DMS 273 treated with DMSO at 0.1 percent for 48 hours (cell line): ENCODE data around the gene CAB39.
"Not testable (repeated sequence)": the region's sequence is repeated elsewhere in the genome, so short reads cannot be mapped to it uniquely, and the experiment has no call there.

ENCODE experiments used
- DNase-seq: peaks from one replicate; lab custom pipeline; 2025; lab: John Stamatoyannopoulos, UW

Gene CAB39

DNA sequence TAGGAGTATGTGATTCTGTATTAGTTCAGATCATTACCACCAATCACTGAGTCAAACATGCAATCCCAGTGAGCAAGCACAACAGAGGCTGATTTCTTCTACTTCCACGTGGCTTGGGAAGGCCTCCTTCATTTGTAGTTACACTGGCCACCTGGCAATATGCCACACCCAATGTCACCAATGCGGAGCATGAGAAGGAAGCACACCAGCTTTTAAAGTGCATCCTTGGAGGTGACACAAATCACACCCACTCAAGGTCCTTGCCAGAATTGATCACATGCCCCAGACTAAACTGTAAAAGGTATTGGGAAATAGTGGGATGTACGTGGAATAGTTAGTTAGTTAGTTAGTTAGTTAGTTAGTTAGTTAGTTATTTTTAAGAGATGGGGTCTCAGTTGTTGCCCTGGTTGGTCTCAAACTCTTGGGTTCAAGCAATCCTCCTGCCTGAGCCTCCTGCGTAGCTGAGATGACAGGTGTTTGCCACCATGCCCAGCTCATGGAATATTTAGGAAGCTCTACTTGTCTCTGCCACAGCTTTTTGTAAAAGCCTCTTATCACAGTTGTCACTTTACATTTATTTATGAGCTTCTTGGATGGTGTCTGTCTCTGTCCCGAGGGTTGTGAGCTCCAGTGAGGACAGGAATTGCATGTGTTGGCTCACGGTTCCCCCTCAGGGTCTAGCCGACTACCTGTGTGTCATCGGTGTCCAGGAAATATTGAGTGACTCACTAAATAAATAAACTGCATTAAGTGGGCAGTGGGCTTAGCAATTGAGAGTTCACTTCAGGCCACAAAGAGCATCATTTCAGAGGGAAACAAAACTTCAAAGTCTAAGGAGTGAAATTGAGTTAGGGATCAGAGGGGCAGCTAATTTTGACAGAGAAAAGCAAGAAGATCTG is 28.1 kb upstream of the CAB39 start:
- no peak for DNase-seq

DNA sequence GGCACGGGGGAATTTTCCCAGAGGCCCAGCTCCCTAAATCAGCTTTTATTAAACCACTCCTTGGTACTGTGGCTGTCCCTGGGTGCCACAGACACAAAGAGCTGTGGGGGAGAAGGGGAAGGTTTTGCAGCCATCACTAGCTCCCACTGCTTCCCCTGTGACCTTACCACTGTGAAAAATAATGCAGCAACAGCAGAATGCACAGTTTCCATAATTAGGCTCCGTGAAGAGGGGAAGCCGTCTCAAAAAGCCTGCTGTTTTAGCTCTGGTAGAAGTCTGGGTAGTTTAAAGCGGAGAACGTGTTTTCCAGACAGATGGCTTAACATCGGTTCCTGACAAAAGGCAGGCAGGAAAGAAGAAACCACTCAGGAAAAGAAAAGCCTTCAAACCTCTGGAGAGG is 27.5 kb upstream of the CAB39 start:
- no peak for DNase-seq

DNA sequence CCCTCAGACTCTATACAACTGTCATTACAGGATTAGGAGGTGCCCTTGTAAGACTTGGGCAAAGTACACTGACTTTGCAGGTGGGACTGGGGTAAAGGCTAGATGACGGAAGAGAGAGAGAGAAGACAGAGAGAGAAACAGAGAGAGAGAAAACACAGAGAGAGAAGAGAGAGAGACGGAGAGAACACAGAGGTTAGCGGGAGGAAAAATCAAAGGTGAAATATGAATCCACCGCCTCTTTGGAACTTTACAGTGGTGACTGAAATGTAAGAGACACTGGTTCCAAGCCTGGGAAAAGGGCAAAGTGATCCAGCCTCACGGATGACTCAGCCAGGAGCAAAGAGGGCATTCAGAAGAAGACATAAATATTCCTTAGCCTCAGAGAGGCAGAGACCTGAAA is 25.1 kb upstream of the CAB39 start:
- DNase-seq, result no peak

DNA sequence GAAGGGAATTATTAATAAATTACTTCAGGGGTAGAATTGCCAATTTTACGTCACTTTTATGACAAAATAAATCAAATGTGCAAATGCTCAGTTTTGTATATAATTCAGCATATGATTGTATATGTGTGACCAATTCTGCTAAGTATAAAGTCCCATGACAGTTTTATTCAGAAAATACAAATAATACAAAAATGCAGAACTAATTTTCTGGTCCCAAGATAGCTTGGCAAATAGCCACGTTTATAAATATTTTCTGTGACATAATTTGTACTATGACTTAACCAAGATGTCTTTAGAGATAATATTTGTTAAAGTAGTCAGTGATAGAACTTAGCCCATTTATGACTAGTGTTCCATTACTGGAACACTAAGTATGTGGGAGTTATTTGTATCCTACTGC is 24.2 kb upstream of the CAB39 start:
- DNase-seq, result no peak

DNA sequence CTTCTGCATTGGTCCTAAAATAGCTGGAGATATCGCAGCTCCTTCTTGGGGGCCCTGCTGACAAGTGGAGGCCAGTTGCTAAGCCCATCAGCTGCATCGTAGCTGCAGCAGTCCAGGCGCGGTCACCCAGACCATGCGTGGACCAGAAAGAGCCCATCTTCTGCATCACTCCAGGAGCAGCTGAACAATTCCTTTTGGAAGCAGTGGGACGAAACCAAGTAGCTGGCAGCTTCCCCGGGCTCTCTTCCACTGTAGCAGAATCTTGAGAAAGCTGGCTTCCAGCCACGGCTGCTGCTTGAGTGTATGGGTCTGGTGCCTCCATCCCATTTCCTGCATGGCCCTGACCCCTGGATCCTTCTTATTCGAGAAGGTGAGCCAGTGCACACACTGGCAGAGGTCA is 22.2 kb upstream of the CAB39 start:
- no peak for DNase-seq

DNA sequence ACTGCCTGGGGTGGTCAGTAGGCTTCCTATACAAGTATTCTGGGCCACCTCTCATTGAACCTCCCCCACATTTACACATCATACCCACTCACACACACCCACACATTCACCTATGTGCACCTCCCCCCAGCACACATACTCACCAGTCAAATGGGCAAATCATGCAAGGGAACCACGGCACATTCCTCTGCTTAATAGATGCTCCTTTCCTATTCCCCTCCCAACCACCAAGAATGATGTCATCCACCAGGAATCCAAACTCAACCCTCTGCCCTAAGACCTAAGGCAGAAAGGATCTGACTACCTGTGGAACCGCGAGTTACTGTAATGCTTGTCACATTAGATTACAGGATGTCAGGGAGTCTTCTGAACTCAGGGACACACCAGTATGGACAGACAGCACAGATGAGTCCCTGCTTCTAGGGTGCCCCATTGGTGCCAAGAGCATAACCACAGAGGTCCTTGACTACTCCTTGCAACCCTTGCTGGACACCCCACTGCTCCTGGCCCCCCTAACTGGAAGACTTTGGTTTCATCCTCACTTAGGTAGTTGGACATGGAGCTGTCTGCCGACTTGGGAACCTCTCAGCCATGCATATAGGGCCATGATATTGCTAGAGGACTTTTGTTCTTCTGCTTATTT is 21.5 kb upstream of the CAB39 start:
- no peak for DNase-seq

DNA sequence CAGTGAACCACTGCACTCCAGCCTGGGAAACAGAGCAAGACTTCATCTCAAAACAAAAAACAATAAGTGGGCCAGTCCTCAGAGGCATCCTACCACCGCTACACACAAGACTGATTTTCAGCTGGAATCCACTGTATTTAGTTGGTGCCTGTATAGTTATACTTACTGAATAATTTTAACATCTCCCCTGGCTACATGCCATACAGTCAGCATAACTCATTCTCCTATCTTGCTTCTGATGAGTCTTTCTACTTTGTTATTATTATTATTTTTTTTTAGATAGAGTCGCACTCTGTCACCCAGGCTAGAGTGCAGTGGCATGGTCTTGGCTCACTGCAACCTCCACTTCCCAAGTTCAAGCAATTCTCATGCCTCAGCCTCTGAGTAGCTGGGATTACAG is 19.9 kb upstream of the CAB39 start:
- no peak for DNase-seq

DNA sequence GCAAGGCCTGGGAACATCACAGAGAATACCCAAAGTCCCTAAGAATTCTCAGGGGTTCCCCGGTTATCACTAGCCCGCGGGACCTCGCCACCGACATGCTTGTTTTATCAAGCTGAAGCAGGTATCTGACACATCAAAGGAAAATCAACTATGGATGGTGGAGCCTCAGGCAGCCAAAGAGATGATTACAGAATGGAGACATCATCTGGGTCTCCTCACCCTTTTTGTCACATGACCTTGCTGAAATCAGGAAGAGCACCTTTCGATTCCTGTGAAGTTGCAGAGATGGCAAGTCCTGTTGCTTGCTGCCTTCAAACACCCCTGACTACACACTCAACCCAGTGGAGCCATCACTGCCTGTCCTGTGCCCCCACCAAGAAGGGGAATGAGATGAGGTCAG is 19.2 kb upstream of the CAB39 start:
- DNase-seq, result no peak

DNA sequence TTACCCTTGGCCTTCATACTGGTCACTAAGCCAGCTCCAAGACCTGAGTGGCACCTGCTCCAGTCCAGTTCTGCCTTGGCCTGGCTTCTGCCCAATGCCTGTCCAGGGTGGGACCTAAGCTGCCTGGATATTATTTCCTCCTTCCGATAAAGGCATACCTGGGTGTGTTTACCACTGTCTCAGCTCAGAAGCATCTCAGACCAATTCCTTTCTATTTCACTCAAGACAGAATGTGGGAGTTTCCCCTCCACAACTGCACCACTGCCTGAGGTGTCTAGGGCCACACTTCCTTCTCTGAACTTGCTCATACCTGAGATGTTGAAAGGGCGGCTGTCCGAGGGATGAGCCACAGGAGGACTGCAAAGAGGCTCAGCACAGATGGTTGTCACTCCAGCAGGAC is 18.4 kb upstream of the CAB39 start:
- DNase-seq, result no peak

DNA sequence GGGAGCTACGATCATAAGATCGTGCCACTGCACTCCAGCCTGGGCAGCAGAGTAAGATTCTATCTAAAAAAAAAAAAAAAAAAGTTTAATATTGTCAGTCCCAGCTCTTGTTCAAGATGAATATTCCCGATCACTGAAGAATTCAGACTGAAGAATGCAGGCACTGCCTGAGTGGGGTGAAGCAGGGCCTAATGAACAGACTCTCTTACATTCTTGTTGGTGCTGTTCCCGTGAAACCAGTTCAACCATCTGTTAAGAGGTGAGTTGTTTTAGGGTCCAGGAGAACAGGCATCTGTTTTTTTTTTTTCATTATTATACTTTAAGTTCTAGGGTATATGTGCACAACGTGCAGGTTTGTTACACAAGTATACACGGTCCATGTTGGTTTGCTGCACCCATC is 17.1 kb upstream of the CAB39 start:
- no peak for DNase-seq

DNA sequence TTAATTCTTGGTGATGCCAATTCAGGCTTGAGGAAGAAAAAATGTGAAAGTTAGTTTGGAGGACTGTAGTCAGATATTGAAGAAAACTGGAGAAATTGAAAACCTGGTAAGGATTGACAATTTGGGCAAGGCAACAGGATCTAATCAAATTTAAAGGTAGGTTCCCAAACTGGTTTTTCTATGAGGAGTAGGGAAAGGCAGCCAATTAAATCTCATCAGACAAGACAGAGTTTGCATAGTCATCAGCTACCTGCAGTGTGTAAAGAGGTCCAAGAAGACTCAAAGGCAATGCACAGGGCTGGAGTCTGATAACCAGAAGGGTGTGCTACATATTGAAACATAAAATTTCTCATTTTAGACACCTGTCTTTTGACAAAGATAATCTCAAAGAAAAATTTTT is 16.0 kb upstream of the CAB39 start:
- DNase-seq, result no peak

DNA sequence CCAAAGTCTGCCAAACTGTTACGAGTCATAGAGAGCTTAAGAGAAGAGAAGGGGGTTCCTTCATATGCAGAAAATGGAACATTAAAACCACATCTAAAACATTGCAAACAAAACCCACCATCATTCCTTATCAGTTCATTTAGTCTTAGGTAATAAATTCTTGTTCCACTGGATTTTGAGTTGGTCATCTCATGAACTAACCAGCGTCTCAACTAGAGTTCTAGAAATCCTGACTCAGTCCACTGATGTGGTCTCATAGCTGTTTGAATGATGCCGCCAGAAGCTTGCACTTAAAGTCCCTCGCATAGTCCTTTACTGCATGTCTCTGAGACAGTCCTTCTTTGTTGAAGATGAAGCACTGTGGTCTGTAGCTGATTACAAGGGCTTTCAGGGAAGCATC is 15.0 kb upstream of the CAB39 start:
- DNase-seq, result no peak

DNA sequence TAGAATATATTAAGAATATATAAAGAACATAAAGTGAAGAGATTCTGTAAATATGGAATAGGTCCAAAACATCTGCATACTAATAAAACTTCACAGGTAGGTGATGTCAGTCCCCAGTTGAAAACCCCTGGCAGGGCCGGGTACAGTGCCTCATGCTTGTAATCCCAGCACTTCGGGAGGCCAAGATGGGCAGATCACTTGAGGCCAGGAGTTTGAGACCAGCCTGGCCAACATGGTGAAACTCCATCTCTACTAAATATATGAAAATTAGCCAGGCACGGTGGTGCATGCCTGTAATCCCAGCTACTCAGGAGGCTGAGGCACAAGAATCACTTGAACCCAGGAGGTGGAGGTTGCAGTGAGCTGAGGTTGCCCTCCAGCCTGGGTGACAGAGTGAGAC is 13.9 kb upstream of the CAB39 start:
- not testable (repeated sequence) for DNase-seq

DNA sequence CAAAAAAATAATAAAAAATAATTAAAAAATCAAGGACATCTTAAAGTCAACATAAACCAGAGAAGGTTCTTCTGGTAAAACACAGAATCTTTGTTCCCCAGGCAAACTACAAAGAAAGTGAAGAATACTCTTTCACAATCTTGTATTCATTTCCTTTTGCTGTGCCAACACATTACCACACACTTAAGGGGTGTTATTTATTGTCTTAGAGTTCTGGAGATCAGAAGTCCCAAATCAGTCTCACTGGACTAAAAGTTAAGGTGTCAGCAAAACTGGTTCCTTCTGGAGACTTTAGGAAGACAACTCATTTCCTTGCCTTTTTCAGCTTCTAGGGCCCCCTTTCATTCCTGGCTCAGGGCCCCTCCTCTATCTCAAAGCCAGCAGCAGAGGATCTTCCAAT is 12.2 kb upstream of the CAB39 start:
- DNase-seq, result no peak

DNA sequence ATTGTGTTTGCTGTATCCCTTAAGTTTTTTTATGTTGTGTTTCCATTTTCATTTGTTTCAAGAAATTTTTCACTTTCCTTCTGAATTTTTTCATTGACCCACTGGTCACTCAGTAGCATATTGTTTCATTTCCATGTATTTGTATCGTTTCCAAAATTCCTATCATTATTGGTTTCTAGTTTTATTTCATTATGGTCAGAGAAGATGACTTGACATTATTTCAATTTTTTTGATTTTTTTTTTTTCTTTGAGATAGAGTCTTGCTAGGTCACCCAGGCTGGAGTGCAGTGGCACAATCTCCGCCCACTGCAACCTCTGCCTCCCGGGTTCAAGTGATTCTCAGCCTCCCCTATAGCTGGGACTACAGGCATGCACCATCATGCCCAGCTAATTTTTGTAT is 11.3 kb upstream of the CAB39 start:
- DNase-seq, result no peak

DNA sequence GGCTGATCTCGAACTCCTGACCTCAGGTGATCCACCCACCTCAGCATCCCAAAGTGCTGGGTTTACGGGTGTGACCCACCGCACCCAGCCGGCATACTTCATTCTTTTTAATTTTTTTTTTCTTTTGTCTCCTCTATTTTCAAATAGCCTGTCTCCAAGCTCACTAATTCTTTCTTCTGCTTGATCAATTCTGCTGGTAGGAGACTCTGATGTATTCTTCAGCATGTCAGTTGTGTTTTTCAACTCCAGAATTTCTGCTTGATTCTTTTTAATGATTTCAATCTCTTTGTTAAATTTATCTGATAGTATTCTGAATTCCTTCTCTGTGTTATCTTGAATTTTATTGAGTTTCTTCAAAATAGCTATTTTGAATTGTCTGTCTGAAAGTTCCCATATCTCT is 10.2 kb upstream of the CAB39 start:
- not testable (repeated sequence) for DNase-seq

DNA sequence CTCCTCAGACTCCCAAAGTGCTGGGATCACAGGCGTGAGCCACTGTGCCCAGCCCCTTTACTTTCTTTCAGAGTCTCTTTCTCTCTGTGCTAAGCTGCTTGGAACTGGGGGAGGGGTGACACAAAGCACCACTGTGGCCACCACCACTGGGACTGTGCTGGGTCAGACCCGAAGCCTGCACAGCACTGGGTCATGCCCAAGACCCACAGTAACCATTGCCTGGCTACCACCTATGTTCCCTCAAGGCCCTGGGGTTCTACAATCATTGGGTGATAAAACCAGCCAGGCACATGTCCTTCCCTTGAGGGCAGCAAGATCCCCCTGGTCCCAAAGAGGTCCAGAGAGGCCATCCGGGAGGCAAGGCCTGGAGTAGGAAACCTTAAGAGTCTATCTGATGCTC is 9.1 kb upstream of the CAB39 start:
- DNase-seq, result no peak

DNA sequence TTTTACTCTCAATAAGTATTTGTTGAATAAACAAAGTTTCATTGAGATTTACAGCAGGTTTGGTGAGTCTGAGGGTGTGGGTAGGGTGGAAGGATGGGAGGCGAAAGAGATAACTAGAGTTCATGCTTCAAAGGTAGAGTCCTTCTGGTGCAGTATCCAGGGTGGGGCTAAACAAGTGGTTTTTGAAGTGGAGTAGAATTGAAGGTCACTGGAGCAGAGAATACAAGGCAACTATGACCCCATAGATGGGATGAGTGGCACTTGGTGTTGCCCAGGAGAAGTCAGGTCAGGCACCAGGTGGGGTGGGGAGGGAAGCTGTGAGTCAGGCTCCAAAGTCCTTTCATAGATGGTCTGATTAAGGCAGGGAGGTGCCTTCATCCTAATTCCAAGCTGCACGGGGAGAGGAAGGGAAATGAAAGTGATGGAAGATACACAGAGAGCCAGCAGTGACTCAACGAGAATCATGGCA is 6.6 kb upstream of the CAB39 start:
- DNase-seq, result no peak

DNA sequence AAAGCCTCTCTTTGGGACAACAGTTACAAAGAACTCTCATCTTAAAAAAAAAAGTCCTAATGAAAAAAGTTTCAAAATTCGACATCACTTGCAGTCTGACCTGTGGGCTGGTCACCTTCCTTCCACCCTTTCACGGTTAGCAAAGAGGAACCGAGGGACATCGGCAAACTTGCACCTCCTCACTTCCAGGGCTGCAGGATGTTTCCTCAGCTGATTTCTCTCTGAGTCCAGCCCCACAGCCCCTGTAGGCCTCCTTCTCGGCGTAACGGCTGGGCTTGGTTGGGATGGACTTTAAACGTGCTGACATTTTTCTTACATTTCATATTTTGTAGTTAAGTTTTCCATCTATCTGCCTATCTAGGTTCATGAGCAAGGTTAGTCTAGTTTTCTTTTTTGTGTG is 5.7 kb upstream of the CAB39 start:
- DNase-seq, result no peak

DNA sequence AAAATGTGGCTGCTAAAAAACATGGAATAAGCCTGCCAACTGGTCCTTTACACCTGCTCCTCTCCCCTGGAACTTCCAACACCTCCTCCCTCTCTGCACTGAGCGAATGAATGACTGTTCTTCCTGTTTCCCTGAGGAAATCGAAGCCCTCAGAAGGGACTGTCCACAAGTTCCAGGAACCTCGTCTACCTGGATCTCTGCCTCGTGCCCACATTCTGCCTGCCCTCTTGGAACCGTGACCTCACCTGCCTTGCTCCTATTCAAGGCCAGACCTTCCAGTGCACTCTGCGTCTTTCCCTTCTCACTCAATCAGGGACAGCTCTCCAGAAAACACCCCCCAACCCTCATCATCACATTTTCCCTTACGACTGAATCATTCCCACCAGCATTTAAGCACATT is 4.4 kb upstream of the CAB39 start:
- no peak for DNase-seq

DNA sequence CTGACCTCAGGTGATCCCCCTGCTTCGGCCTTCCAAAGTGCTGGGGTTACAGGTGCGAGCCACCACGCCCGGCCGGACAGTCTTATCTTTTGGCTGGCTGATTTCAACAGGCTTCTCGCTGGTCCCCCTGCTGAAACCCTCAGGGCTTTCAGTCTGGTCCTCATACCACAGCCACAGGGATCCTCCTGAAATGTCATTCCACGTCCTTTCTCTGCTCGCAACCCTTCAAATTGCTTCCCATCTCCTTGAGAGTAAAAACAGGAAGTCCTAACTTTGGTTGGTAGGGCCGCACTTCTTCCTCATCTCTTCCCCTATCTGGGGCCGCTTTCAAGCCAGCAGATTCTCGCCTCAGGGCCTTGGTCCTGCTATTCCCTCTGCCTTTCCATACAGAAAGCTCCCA is 1.4 kb upstream of the CAB39 start:
- no peak for DNase-seq

DNA sequence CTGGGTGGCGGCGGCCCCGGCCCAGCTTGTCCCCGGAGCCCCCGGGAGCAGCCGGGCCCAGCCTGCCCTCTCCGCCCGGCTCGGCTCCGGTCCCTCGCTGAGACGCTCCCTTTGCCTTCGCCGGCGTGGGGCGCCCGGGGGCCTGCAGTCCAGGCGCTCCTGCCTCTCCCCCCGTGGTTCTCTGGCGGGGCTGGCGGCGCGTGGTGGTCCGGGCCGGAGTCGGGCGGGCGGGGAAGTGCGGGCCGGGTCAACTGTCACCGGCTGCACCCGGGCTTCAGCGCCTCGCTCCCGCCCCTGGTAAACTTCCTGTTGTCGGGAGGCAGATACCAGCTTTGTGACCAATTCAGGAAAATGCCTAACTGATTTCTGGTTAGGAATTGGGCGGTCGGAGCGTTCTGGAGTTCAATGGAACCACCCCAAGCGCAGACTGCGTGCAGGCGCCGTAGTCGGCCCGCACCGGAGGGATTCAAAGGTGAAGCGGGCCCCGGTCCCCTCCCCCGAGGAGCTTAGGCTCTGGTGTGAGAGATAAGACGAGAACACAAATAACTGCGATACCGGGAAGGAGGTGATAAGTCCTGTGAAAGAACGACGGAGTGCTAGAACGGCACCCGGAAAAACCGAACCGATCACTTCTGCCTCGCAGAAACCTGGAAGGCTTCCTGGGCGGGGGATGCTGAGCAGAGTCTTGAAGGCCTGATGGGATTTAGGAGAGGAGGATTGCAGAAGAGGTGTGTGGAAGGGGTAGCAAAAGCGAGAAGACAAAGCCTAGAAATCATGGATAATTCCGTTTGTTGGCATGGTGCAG is 891 bp downstream of the CAB39 start:
- no peak for DNase-seq

DNA sequence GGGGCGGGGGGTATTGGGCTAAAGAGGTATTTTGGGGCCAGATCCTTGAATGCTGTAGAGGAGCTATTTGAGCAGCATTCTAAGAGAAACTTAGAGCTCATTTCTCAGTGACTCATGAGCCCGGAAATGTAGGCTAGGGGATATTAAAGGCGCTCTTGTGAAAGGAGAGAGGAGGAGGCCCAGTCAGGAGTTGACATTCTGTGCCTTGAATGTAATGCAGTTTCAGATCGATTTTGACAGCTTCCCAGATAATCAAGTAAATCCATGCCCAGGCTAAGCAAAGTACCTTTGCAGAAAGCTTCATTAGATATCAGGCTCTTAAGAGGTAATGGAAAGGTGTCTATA is 1.5 kb downstream of the CAB39 start:
- DNase-seq, result no peak
